A549 treated with GW870086 at 1 μM for 4 hours (cell line): ENCODE data around the gene SAMMSON. TPM values are rescaled to one million over a fixed set of nuclear protein-coding genes. Genes with fewer than 3 reads are reported as not detected.

ENCODE experiments used
- total RNA-seq: library from RNA; stranded (reverse); fragments of 200-300 nt; extraction: Qiagen RNA extraction; gene quantifications from 5 replicates; pipeline ENCODE4 v1.2.3, GENCODE V29; 2022; ENCODE audit warnings: low read depth

SAMMSON gene
- not detected in 5 replicates for total RNA-seq

DNA sequence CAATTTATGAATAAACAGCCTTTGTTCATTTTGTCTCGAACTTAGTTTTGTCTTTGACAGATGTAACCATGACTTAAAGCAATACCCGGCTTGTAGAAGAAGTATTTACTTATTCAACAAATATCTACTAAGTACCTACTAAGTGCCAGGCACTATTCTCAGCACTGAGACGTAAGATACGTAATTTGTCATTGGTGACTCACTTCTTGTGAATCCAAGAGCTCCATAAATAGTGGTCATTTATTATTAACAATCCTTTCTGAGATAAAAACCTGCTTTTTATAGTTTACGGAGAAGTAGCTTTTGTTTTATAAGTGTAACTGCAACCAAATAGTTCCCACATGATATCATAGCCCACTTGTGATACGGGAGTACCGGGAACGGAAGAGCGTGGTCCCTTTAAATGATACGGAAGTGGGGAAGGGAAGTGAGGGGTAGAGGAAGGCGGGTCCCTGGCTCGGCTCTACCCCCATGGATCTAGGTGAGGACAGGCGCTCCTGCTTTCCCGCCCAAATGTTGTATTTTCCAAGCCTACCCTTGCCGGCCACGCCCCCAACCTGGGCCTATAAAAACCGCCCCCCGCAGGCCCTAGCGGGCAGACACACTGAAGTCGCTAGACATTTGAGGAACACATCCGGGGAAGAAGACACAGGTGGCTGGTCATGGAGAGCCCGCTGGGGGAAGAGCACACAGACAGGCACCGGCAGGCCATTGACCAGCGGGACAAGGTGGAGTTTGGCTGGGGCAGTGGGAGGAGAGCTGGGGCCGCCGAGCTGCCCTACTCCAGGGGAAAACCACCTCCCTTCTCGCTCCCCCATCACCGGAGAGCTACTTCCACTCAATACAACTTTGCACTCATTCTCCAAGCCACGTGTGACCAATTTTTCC lies at the start of gene SAMMSON:
SAMMSON (plus strand) TSS at position 594 of the 888 bp plus-strand sequence.

